GM19193 (cell line): ENCODE results near the gene SGK1.

Experiments used
- POLR2A ChIP-seq: IDR thresholded peaks from 4 replicates; pipeline ENCODE4 v1.6.1; 2011; ENCODE audit not compliant: insufficient read depth, insufficient read length; ENCODE audit errors: extremely low read depth

The SGK1 gene

DNA sequence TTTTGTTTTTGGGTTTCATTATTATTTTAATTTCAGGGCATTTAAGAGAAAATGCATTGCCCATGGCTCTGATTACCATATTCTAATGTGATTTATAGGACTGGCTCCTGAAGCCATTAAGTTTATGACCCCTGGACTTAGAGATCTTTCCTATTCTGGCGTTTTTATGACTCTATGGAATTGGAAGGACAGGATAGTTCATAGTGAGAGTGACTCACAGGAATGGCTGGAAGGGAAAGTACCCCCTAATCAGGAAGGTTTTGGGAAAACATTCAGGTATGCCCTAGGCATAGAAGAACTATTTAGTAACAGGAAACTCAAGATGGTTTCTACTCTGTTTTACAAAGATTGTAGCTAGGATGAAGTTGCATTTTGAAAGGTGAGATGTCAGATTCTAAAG lies 156.9 kb downstream of the SGK1 start:
- TF ChIP-seq POLR2A, result no peak

DNA sequence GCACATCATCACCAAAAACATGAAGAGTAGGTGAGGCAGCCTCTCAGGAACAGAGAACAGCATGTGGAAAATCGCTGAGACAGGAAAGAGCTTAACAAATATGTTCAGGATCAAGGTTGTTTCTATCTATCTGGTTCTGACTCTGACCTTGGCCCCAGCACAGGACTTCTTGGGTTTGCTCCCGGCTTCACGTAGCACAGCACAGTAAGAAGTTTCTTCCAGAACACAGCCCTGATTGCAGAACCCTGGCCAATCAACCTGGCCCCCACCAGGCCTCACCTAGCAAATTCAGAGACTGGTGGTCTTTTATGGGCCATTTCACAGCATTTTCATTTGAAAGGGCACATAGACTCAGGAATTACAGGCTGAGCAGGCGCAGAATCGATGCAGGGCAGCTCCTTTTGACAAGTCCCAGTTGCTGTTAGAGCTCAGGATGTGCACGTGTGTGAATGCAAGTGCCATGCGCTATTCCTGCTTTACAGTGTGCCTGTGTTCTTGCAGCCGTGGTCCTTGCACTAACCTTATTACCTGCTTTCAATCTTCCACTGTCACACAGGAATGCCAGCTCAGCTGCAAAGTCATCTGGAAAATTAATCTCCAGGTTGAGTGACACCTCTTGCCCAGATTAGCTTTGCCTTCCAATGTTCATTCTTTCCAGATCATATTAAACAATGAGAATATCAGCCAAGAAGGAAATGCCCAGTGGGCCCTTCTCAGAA lies 165.0 kb downstream of the SGK1 start:
- no peak for TF ChIP-seq POLR2A

- no peak for TF ChIP-seq POLR2A
These were observed 169.3 kb downstream of the SGK1 start for GRCh38 chr6:134148566-134148965.

DNA sequence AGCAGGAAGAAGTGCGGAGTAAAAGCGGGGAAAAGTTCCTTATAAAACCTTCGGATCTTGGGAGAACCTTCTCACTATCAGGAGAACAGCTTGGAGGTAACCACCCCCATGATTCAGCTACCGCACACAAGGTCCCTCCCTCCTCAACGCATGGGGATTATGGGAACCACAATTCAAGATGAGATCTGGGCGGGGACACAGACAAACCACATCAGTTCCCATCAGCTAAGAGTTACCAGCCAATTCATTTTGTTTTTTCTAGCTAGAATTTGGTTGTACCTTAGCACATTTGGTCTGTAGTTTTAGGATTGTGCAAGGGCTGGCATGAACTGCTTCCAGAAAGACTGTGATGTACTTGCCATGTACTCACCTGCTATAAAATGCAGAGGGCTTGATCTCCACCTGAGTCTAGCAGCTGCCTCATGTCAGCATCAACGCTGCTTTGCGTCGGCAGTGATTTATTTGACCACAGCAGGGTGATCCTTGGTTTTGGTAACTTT lies 170.8 kb downstream of the SGK1 start:
- TF ChIP-seq POLR2A, result no peak

DNA sequence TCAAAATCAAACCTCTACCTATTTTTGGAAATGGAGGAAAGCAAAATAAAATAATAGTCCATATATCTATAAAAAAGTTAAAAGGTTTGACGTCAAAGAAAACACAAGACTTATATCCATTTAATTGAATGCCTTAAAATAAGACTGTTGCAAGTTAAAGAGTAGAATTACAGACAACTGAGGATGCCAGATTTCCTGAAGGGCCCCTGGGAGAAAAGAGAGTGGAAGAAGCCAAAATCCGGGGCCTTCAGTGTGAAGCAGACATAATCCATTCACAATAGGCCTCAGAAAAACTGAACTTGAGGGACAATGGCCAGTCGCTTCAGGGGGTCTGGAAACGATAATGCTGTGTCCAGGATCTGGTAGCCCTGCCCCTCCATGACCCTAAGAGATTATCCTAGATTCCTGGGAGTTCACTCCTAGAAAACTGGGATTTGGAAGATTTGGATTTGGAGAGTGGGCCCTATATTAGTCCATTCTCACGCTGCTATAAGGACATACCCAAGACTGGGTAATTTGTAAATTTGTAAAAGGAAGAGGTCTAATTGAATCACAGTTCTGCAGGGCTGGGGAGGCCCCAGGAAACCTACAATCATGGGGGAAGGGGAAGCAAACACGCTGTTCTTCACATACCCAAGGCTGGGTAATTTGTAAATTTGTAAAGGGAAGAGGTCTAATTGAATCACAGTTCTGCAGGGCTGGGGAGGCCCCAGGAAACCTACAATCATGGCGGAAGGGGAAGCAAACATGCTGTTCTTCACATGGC lies 171.5 kb downstream of the SGK1 start:
- no peak for TF ChIP-seq POLR2A

- TF ChIP-seq POLR2A, result no peak
These were observed 172.1 kb downstream of the SGK1 start for GRCh38 chr6:134145786-134146185.

DNA sequence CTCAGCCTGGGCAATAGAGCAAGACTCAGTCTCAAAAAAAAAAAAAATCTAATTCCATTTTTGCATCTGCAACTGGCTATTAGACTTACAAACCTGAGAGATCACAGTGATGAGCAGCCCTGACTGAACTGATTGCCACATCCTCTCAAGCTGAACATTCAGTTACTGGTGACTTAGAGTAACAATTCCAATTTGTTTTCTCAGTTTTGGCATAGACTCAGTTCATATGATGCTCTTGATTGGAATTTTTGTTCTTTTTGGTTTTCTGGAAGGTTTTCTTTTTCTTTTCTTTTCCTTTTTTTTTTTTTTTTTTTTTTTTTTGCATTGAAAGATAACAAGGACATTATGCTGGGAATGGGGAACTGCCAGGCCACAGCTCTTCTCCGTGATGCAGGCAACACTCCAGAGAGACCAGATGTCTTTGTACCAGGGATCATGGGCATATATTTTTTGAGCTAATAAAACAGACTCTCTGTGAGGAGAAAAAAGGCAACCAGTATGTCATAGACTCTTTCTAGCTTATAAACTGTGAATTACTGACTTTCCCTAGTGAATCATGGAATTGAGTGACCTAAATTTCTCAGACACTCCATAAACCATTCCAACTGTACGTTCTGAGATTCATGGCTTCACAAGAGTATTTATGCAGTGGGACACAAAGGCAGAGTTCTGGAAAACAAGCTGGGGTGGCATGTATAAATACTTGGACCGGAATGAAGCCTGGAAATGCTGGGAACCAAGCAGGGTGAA lies 179.5 kb downstream of the SGK1 start:
- TF ChIP-seq POLR2A, result no peak

DNA sequence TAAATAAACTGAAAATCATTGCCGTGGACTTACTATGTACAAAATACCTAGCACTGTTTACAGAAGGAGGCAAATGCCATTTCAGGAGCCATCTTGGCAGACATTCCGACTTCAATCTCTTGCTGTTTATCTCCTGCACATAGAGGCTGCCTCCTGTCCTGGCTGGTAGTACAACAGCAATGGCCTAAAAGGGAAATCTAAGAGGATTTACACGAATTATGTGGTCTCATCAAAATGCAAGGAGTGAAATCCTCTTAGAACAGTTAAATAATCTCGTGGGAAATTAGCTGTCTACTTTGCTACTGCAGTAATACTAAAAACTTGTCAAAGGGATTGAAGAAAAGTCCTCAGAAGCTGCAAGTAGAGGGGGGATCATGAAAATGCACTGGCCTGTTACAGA lies 183.3 kb downstream of the SGK1 start:
- TF ChIP-seq POLR2A, result no peak

GRCh38 chr6:134132494-134133141 lies 185.3 kb downstream of the SGK1 start:
- no peak for TF ChIP-seq POLR2A

GRCh38 chr6:134131530-134132139 lies 186.3 kb downstream of the SGK1 start:
- TF ChIP-seq POLR2A, result no peak

DNA sequence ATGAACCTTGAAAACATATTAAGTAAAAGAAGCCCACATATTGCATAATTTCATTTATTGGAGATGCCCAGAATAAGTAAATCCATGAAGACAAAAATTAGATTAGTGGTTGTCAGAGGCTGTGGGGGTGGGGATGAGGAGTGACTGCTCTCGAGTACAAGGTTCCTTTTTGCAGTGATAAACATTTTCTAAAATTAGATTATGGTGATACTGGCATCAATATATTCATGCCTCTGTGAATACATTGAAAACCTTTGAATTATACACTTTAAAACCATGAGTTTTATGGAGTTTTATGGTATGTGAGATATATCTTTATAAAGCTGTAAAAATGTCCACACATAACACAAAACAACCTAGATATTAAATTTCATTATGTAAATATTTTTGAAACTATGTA lies 189.8 kb downstream of the SGK1 start:
- no peak for TF ChIP-seq POLR2A

- no peak for TF ChIP-seq POLR2A
These were observed 194.2 kb downstream of the SGK1 start for GRCh38 chr6:134123666-134124208.

DNA sequence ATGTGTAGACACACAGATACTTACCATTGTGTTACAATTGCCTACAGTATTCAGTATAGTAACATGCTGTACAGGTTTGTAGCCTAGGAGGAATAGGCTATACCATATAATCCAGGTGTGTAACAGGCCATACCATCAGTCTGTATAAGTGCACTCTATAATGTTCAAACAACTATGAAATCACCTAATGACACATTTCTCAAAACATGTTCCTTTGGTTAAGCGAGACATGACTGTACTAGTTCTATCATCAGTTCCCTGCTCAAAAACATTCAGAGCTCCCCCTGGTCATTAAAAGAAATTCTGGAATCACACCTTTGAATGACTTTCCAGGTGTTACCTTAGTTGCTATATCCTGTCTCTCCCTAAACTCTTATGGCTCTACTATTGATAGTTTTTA lies 195.1 kb downstream of the SGK1 start:
- no peak for TF ChIP-seq POLR2A

- TF ChIP-seq POLR2A, result no peak
These were observed 198.4 kb downstream of the SGK1 start for GRCh38 chr6:134119486-134119885.
